Lower leg skin (tissue), 3 donors: ENCODE results near the gene LMAN2.

Source experiments
- CTCF ChIP-seq, 3 donors: fragments of 450-650 bp; IDR thresholded peaks; one replicate each; pipeline ENCODE4 v1.5.1; 2016; ENCODE audit warnings: antibody characterized with exemption in 3 of 3, mild to moderate bottlenecking in 3 of 3, moderate library complexity in 2 of 3
- POLR2A ChIP-seq, 2 donors: fragments of 450-650 bp; IDR thresholded peaks; one replicate each; pipeline ENCODE4 v1.6.1; 2016 to 2017; ENCODE audit warnings: antibody characterized with exemption in 2 of 2, mild to moderate bottlenecking in 1 of 2, moderate library complexity in 1 of 2

GRCh38 chr5:177377851-177378776, 26.6 kb upstream of the LMAN2 start:
- no peak for TF ChIP-seq CTCF (IDR thresholded peaks at IDR 0.05)
- no peak for TF ChIP-seq POLR2A (IDR thresholded peaks at IDR 0.05)
